Ectodermal cell (in vitro differentiated cells): ENCODE data around the gene LIPT2.

Experiments
- H3K27ac ChIP-seq: 2 replicates; pipeline ENCODE4 v1.7.0; 2013; ENCODE audit warnings: mild to moderate bottlenecking, low read depth, low read length; ENCODE audit not compliant: insufficient read depth, poor library complexity, severe bottlenecking
- H3K27me3 ChIP-seq: 2 replicates; pipeline ENCODE4 v1.7.0; 2013; ENCODE audit warnings: mild to moderate bottlenecking, low read length; ENCODE audit not compliant: insufficient read depth, control insufficient read depth, poor library complexity, severe bottlenecking
- H3K36me3 ChIP-seq: one replicate; pipeline ENCODE4 v1.7.0; 2013; ENCODE audit warnings: low read length; ENCODE audit not compliant: control insufficient read depth, insufficient read depth
- H3K4me1 ChIP-seq: one replicate; pipeline ENCODE4 v1.7.0; 2013; ENCODE audit warnings: low read length; ENCODE audit not compliant: control insufficient read depth, insufficient read depth
- H3K4me3 ChIP-seq: 2 replicates; pipeline ENCODE4 v1.7.0; 2013; ENCODE audit warnings: low read depth, low read length, control low read depth; ENCODE audit not compliant: insufficient read depth
- H3K9me3 ChIP-seq: 2 replicates; pipeline ENCODE4 v1.7.0; 2013; ENCODE audit warnings: mild to moderate bottlenecking, low read length, moderate library complexity; ENCODE audit not compliant: control insufficient read depth
- WGBS, 2 experiments: methylation state at CpG; one replicate each; pipeline ENCODE4 v1.1.7; 2013; ENCODE audit warnings: missing lambda C conversion rate in 2 of 2; 5-methylcytosine and 5-hydroxymethylcytosine counted together

The LIPT2 gene

GRCh38 chr11:74453373-74453975 is 40.0 kb downstream of the LIPT2 start:
- Histone ChIP-seq H3K9me3 (no peaks in the 10 kb centered on the region), H3K27ac (no peak overlapping the region), H3K36me3 (no peaks in the 10 kb centered on the region), H3K27me3 (no peaks in the 10 kb centered on the region), H3K4me1 (no peaks in the 10 kb centered on the region), H3K4me3 (no peak overlapping the region)
- whole genome bisulfite sequencing, 2 experiments, result 58 to 60% methylated on average over 9 to 10 of the region's 10 CpGs

- Histone ChIP-seq H3K4me1 (no peaks in the 10 kb centered on the region), H3K36me3 (no peaks in the 10 kb centered on the region), H3K27ac (no peak overlapping the region), H3K9me3 (no peaks in the 10 kb centered on the region), H3K4me3 (no peak overlapping the region), H3K27me3 (no peaks in the 10 kb centered on the region)
- 87 to 88% methylated on average over 3 of the region's 3 CpGs for WGBS, 2 experiments
Measured at GRCh38 chr11:74452366-74452765, 41.2 kb downstream of the LIPT2 start.

GRCh38 chr11:74450318-74450717 is 43.2 kb downstream of the LIPT2 start:
- H3K9me3 ChIP-seq, result no peaks in the 10 kb centered on the region
- no peak overlapping the region for H3K4me3 ChIP-seq
- no peaks in the 10 kb centered on the region for H3K4me1 ChIP-seq
- H3K36me3 ChIP-seq, result no peaks in the 10 kb centered on the region
- no peak overlapping the region for H3K27ac ChIP-seq
- WGBS, 2 experiments, result 83 to 91% methylated on average over 3 to 6 of the region's 6 CpGs
- H3K27me3 ChIP-seq, result no peaks in the 10 kb centered on the region

- no peaks in the 10 kb centered on the region for H3K4me1 ChIP-seq
- H3K4me3 ChIP-seq, result no peak overlapping the region
- WGBS, 2 experiments, result 84 to 93% methylated on average over 2 of the region's 2 CpGs
- H3K27ac ChIP-seq, result no peak overlapping the region
- no peaks in the 10 kb centered on the region for H3K27me3 ChIP-seq
- no peaks in the 10 kb centered on the region for H3K36me3 ChIP-seq
- H3K9me3 ChIP-seq, result no peaks in the 10 kb centered on the region
Measured at GRCh38 chr11:74449369-74449931, 44.1 kb downstream of the LIPT2 start.

- Histone ChIP-seq H3K4me3 (no peak overlapping the region), H3K36me3 (no peaks in the 10 kb centered on the region), H3K27me3 (no peaks in the 10 kb centered on the region), H3K27ac (no peak overlapping the region), H3K4me1 (peaks cover 8% of the 10 kb centered on the region), H3K9me3 (no peaks in the 10 kb centered on the region)
Measured at GRCh38 chr11:74447720-74448119, 45.8 kb downstream of the LIPT2 start.

GRCh38 chr11:74446532-74446938 is 47.0 kb downstream of the LIPT2 start:
- Histone ChIP-seq H3K9me3 (no peaks in the 10 kb centered on the region), H3K27ac (no peak overlapping the region), H3K27me3 (no peaks in the 10 kb centered on the region), H3K4me1 (peaks cover 8% of the 10 kb centered on the region), H3K4me3 (no peak overlapping the region), H3K36me3 (no peaks in the 10 kb centered on the region)
- 89 to 92% methylated on average over 1 of the region's 1 CpG for WGBS, 2 experiments

- no peaks in the 10 kb centered on the region for H3K9me3 ChIP-seq
- peaks cover 8% of the 10 kb centered on the region for H3K4me1 ChIP-seq
- 89 to 94% methylated on average over 6 to 9 of the region's 9 CpGs for WGBS, 2 experiments
- H3K36me3 ChIP-seq, result no peaks in the 10 kb centered on the region
- no peaks in the 10 kb centered on the region for H3K27me3 ChIP-seq
- no peak overlapping the region for H3K27ac ChIP-seq
- no peak overlapping the region for H3K4me3 ChIP-seq
Measured at GRCh38 chr11:74444173-74444826, 49.2 kb downstream of the LIPT2 start.

GRCh38 chr11:74443071-74443864 is 50.3 kb downstream of the LIPT2 start:
- H3K4me1 ChIP-seq, result peaks cover 8% of the 10 kb centered on the region
- 63% methylated on average over 8 of the region's 8 CpGs for WGBS, 2 experiments

GRCh38 chr11:74442636-74443035 is 50.9 kb downstream of the LIPT2 start:
- Histone ChIP-seq H3K4me1 (peaks cover 8% of the 10 kb centered on the region), H3K27me3 (no peaks in the 10 kb centered on the region), H3K36me3 (no peaks in the 10 kb centered on the region), H3K9me3 (no peaks in the 10 kb centered on the region), H3K4me3 (no peak overlapping the region), H3K27ac (no peak overlapping the region)
- WGBS, 2 experiments, result 86 to 90% methylated on average over 3 of the region's 3 CpGs

More at GRCh38 chr11:74443071-74443864, 50.3 kb downstream of the LIPT2 start:
- H3K27ac ChIP-seq, result no peak overlapping the region
- H3K9me3 ChIP-seq, result no peaks in the 10 kb centered on the region
- H3K4me3 ChIP-seq, result no peak overlapping the region
- H3K36me3 ChIP-seq, result no peaks in the 10 kb centered on the region
- no peaks in the 10 kb centered on the region for H3K27me3 ChIP-seq
